CD14-positive monocyte (primary cell): ENCODE measurements around the gene SLC10A4. TPM values are rescaled to one million over a fixed set of nuclear protein-coding genes. Genes with fewer than 3 reads are reported as not detected.

Source experiments
- DNase-seq, 3 donors: peaks; one replicate each; pipeline ENCODE4 v3.0.0-alpha.2; 2011 to 2022
- H2AFZ ChIP-seq: 2 replicates; pipeline ENCODE4 v1.6.0; 2012; ENCODE audit warnings: mild to moderate bottlenecking, low read depth, low read length, inconsistent platforms; ENCODE audit not compliant: insufficient read depth, poor library complexity, severe bottlenecking
- H3K27ac ChIP-seq, 2 donors: 1 replicate in 1 of 2; 2 replicates in 1 of 2; pipeline ENCODE4 v1.5.1; 2012 to 2013; ENCODE audit warnings: low read length in 2 of 2, control low read depth in 1 of 2, inconsistent platforms in 1 of 2, low read depth in 1 of 2, mild to moderate bottlenecking in 1 of 2
- H3K27me3 ChIP-seq, 2 donors: one replicate each; pipeline versions ENCODE4 v1.6.0 to v1.6.1; 2011 to 2013; ENCODE audit warnings: low read length in 2 of 2; ENCODE audit not compliant: control insufficient read depth in 2 of 2, insufficient read depth in 2 of 2
- H3K36me3 ChIP-seq, 2 donors: replicated peaks in 1 of 2; 1 replicate in 1 of 2; 2 replicates in 1 of 2; pipeline versions ENCODE4 v1.5.1 to v1.6.1; 2012 to 2013; ENCODE audit warnings: low read length in 2 of 2, control low read depth in 1 of 2, inconsistent platforms in 1 of 2, mild to moderate bottlenecking in 1 of 2; ENCODE audit not compliant: insufficient read depth in 2 of 2, control insufficient read depth in 1 of 2
- H3K4me1 ChIP-seq, 2 donors: 1 replicate in 1 of 2; 2 replicates in 1 of 2; pipeline versions ENCODE4 v1.5.1 to v1.6.1; 2012 to 2013; ENCODE audit warnings: low read length in 2 of 2, control low read depth in 1 of 2, inconsistent platforms in 1 of 2, mild to moderate bottlenecking in 1 of 2, moderate library complexity in 1 of 2; ENCODE audit not compliant: insufficient read depth in 2 of 2, control insufficient read depth in 1 of 2
- H3K4me2 ChIP-seq: replicated peaks from 2 replicates; pipeline ENCODE3; 2012; ENCODE audit warnings: low read length, moderate library complexity, mild to moderate bottlenecking; ENCODE audit not compliant: poor library complexity, severe bottlenecking; ENCODE audit errors: extremely low read depth
- H3K4me3 ChIP-seq, 3 experiments: fragments of 200-600 bp in 1 of 3; sonication (generic) in 1 of 3; replicated peaks in 1 of 3; 1 replicate in 2 of 3; 2 replicates in 1 of 3; pipeline ENCODE4 v1.5.1; 2011 to 2013; ENCODE audit warnings: low read length in 3 of 3, mild to moderate bottlenecking in 3 of 3, control low read depth in 2 of 3, low read depth in 2 of 3, inconsistent platforms in 1 of 3, moderate library complexity in 1 of 3
- H3K79me2 ChIP-seq: 2 replicates; pipeline ENCODE4 v1.6.0; 2012; ENCODE audit warnings: mild to moderate bottlenecking, control low read depth, inconsistent platforms, low read length, moderate library complexity; ENCODE audit not compliant: insufficient read depth
- H3K9ac ChIP-seq: 2 replicates; pipeline ENCODE4 v1.6.0; 2017; ENCODE audit warnings: low read length, mild to moderate bottlenecking; ENCODE audit not compliant: insufficient read depth, poor library complexity, severe bottlenecking
- H3K9me3 ChIP-seq, 2 donors: replicated peaks in 1 of 2; 1 replicate in 1 of 2; 2 replicates in 1 of 2; pipeline versions ENCODE4 v1.5.1 to v1.6.1; 2012 to 2013; ENCODE audit warnings: low read length in 2 of 2, control low read depth in 1 of 2; ENCODE audit not compliant: control insufficient read depth in 1 of 2, insufficient read depth in 1 of 2
- H4K20me1 ChIP-seq: 2 replicates; pipeline ENCODE4 v1.6.0; 2012; ENCODE audit warnings: mild to moderate bottlenecking, low read length, control low read depth, moderate library complexity; ENCODE audit not compliant: insufficient read depth
- H3K27ac Mint-ChIP-seq, 7 donors: one replicate each; pipeline ENCODE4 v1.8.0; 2020; ENCODE audit warnings: mild to moderate bottlenecking in 7 of 7, mixed read lengths in 7 of 7, moderate library complexity in 6 of 7, inconsistent platforms in 2 of 7
- H3K27me3 Mint-ChIP-seq, 3 donors: one replicate each; pipeline ENCODE4 v1.8.0; 2021 to 2022; ENCODE audit warnings: low read depth in 3 of 3, mild to moderate bottlenecking in 3 of 3, mixed read lengths in 3 of 3, moderate library complexity in 3 of 3, inconsistent platforms in 1 of 3
- H3K36me3 Mint-ChIP-seq, 2 donors: one replicate each; pipeline ENCODE4 v1.8.0; 2020; ENCODE audit warnings: mixed read lengths in 2 of 2, inconsistent platforms in 1 of 2, mild to moderate bottlenecking in 1 of 2
- H3K4me1 Mint-ChIP-seq: one replicate; pipeline ENCODE4 v1.8.0; 2020; ENCODE audit warnings: mild to moderate bottlenecking, mixed read lengths
- H3K4me3 Mint-ChIP-seq, 2 donors: one replicate each; pipeline ENCODE4 v1.8.0; 2020; ENCODE audit warnings: mild to moderate bottlenecking in 2 of 2, mixed read lengths in 2 of 2, moderate library complexity in 1 of 2
- H3K9me3 Mint-ChIP-seq, 7 donors: one replicate each; pipeline ENCODE4 v1.8.0; 2020 to 2022; ENCODE audit warnings: mixed read lengths in 7 of 7, mild to moderate bottlenecking in 6 of 7, moderate library complexity in 6 of 7, inconsistent platforms in 2 of 7
- CTCF ChIP-seq: fragments of 200-600 bp; IDR thresholded peaks from one replicate; pipeline ENCODE4 v1.8.0; 2022; ENCODE audit warnings: antibody characterized with exemption, mild to moderate bottlenecking
- WGBS: methylation state at CpG from one replicate; pipeline ENCODE4 v1.1.5; 2013; ENCODE audit warnings: missing lambda C conversion rate; ENCODE audit not compliant: insufficient coverage; 5-methylcytosine and 5-hydroxymethylcytosine counted together
- intact Hi-C, 2 donors: fragments of 100-400 bp; cut with micrococcal nuclease; formaldehyde crosslinking; loops; one replicate each; pipeline versions ENCODE4 v1.15.0 to v1.15.1; 2023
- polyA plus RNA-seq, 3 donors: library from polyadenylated mRNA; depleted of rRNA in 1 of 3; unstranded in 2 of 3; stranded (reverse) in 1 of 3; fragments of 300-500 nt in 2 of 3; fragments of >200 nt in 1 of 3; fragmentation: Illumina TruSeq in 2 of 3; gene quantifications; 1 replicate in 2 of 3; 2 replicates in 1 of 3; pipeline ENCODE4 v1.2.3, GENCODE V29; 2012 to 2021

The SLC10A4 gene
- polyA plus RNA-seq, 3 donors = not detected

GRCh38 chr4:48490012-48490679 lies 7.0 kb downstream of the SLC10A4 start, which contains the start of gene ZAR1:
Gene ZAR1 (plus strand): TSS chr4:48490252. CDS start chr4:48490292, 40 bp downstream.
- H3K27me3 Mint-ChIP-seq = peaks cover 57 to 73% (median 66%) of the 10 kb centered on the region in 3 donors
- Histone ChIP-seq H3K79me2 (no peaks in the 10 kb centered on the region), H3K9me3 (peaks cover 0 to 3% of the 10 kb centered on the region in 2 donors), H4K20me1 (no peaks in the 10 kb centered on the region), H3K4me3 (peak within 1 kb of the TSS in 1 of 3 experiments; percentile 55), H2AFZ (peak within 1 kb of the TSS; percentile 39), H3K4me2 (peak within 1 kb of the TSS; percentile 62), H3K4me1 (peaks cover 0 to 15% of the 10 kb centered on the region in 2 donors), H3K9ac (peak within 1 kb of the TSS; percentile 17), H3K36me3 (no peaks in the 10 kb centered on the region), H3K27me3 (peaks cover 59 to 75% of the 10 kb centered on the region in 2 donors), H3K27ac (no peak within 1 kb of the TSS)
- H3K4me1 Mint-ChIP-seq = peaks cover 7% of the 10 kb centered on the region
- intact Hi-C loops = no loop called here
- 3% methylated on average over 77 of the region's 80 CpGs for WGBS
- no peak within 1 kb of the TSS for H3K27ac Mint-ChIP-seq
- no peak for DNase-seq
- TF ChIP-seq CTCF = no peak
- peaks cover 0 to 12% (median 4%) of the 10 kb centered on the region in 7 donors for H3K9me3 Mint-ChIP-seq
- H3K36me3 Mint-ChIP-seq = no peaks in the 10 kb centered on the region
- H3K4me3 Mint-ChIP-seq = peak within 1 kb of the TSS; percentile 62 to 79

- TF ChIP-seq CTCF = no peak
- Histone ChIP-seq H3K27me3 (peaks cover 53 to 67% of the 10 kb centered on the region in 2 donors), H3K4me1 (peaks cover 0 to 15% of the 10 kb centered on the region in 2 donors), H3K9me3 (peaks cover 0 to 3% of the 10 kb centered on the region in 2 donors), H3K4me3 (peak overlapping the region in 1 of 3 experiments; percentile 55), H3K36me3 (no peaks in the 10 kb centered on the region), H3K79me2 (no peaks in the 10 kb centered on the region), H2AFZ (no peak overlapping the region), H4K20me1 (no peaks in the 10 kb centered on the region), H3K4me2 (peak overlapping the region; percentile 62), H3K27ac (no peak overlapping the region), H3K9ac (peak overlapping the region; percentile 17)
- H3K36me3 Mint-ChIP-seq = peaks cover 4% of the 10 kb centered on the region in 2 donors
- DNase-seq = peak; percentile 15 to 57 (median 30)
- peaks cover 52 to 67% (median 62%) of the 10 kb centered on the region in 3 donors for H3K27me3 Mint-ChIP-seq
- peak overlapping the region; percentile 12 to 72 for H3K4me3 Mint-ChIP-seq
- 13% methylated on average over 104 of the region's 104 CpGs for WGBS
- H3K4me1 Mint-ChIP-seq = peaks cover 7% of the 10 kb centered on the region
- H3K9me3 Mint-ChIP-seq = peaks cover 0 to 12% (median 3%) of the 10 kb centered on the region in 7 donors
- H3K27ac Mint-ChIP-seq = no peak overlapping the region
- intact Hi-C loops = no loop called here
These were observed 7.8 kb downstream of the SLC10A4 start for GRCh38 chr4:48490680-48491513.
